Hepatocyte (in vitro differentiated cells): ENCODE measurements around the gene TCFL5.

ENCODE experiments used
- CTCF ChIP-seq: fragments of 200-600 bp; sonication (generic); IDR thresholded peaks from 2 replicates; pipeline ENCODE4 v1.5.1; 2016; ENCODE audit warnings: antibody characterized with exemption, mild to moderate bottlenecking; ENCODE audit not compliant: poor library complexity
- EZH2 ChIP-seq: fragments of 200-600 bp; sonication (generic); IDR thresholded peaks from 2 replicates; pipeline ENCODE4 v1.6.1; 2016; ENCODE audit warnings: antibody characterized with exemption, mild to moderate bottlenecking, borderline replicate concordance

- TF ChIP-seq CTCF (no peak), EZH2 (no peak)
Measured at GRCh38 chr20:62861726-62862336, at the start of gene TCFL5.
